Measurements from ENCODE around the gene CFAP58. TPM values are rescaled to one million over a fixed set of nuclear protein-coding genes. Genes with fewer than 3 reads are reported as not detected.

Gene CFAP58
- total RNA-seq, 1 donor from 2014 or later, result 0.53 TPM

GRCh38 chr10:104337521-104337984 is 16.1 kb upstream of the CFAP58 start:
- Histone ChIP-seq H3K27me3 (ENCODE audit: control insufficient read depth, insufficient read depth, low read length) (no peaks in the 10 kb centered on the region), H3K36me3 (ENCODE audit: control insufficient read depth, insufficient read depth, low read length) (peaks cover 10% of the 10 kb centered on the region), H3K4me3 (ENCODE audit: low read depth, low read length) (peak overlapping the region; percentile 93)
- no peak for FAIRE-seq
- TF ChIP-seq, protein P1, sequence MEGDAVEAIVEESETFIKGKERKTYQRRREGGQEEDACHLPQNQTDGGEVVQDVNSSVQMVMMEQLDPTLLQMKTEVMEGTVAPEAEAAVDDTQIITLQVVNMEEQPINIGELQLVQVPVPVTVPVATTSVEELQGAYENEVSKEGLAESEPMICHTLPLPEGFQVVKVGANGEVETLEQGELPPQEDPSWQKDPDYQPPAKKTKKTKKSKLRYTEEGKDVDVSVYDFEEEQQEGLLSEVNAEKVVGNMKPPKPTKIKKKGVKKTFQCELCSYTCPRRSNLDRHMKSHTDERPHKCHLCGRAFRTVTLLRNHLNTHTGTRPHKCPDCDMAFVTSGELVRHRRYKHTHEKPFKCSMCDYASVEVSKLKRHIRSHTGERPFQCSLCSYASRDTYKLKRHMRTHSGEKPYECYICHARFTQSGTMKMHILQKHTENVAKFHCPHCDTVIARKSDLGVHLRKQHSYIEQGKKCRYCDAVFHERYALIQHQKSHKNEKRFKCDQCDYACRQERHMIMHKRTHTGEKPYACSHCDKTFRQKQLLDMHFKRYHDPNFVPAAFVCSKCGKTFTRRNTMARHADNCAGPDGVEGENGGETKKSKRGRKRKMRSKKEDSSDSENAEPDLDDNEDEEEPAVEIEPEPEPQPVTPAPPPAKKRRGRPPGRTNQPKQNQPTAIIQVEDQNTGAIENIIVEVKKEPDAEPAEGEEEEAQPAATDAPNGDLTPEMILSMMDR (IDR thresholded peaks at IDR 0.05; ENCODE audit: insufficient read depth, low read length, severe bottlenecking), result no peak
- no peak for DNase-seq (ENCODE audit: low read depth)

DNA sequence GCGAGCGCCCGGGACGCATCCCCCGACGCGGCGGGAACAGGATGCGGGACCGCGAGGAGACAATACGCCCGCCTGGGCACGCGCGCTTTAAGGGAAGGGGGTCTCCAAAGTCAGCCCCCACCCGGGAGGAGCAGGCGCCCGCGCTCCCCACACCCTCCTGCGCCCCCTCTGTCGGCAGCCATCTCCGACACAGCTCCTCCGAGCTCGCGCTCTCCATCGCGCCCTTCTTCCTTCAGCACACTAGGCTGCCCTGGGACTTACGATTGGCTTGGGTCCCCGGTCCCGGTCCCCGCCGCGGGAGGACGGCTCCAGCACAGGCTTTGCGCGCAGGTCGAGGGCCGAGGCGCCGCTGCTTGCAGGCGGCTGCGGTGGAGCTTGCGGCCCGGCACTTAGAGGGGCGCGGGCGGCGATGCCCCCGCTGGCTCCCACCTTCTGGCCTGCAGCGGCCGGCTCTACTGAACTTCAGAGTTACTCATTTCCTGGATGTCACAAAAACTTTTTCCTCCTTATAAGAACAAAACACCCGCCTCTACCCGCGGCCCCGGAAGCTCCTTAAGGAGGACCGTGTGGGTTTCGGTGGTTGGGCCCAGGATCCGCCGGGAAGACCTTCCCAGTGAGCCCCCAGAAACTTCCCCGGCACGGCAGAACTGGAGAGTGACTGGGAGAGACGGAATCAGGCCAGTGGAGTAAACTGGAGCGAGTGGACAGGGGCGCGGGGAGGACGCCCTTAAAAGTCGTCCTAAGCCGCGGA is 15.5 kb upstream of the CFAP58 start, which contains the start of gene ITPRIP:
Gene ITPRIP (minus strand): TSS at position 481 of the 751 bp plus-strand sequence. CDS start 22,414 bp downstream, outside the sequence.
- peak within 1 kb of the TSS; percentile 93 for H3K4me3 ChIP-seq (ENCODE audit: low read depth, low read length)
- FAIRE-seq (no peak), DNase-seq (ENCODE audit: low read depth) (peak; percentile 72)
- H3K36me3 ChIP-seq (ENCODE audit: control insufficient read depth, insufficient read depth, low read length), result peaks cover 8% of the 10 kb centered on the region
- no peaks in the 10 kb centered on the region for H3K27me3 ChIP-seq (ENCODE audit: control insufficient read depth, insufficient read depth, low read length)
- TF ChIP-seq, protein P1 (IDR thresholded peaks at IDR 0.05; ENCODE audit: insufficient read depth, low read length, severe bottlenecking), result peak; percentile 22

GRCh38 chr10:104339469-104340110 is 14.0 kb upstream of the CFAP58 start:
- FAIRE-seq (no peak), DNase-seq (ENCODE audit: low read depth) (peak; percentile 77)
- TF ChIP-seq, protein P1 (IDR thresholded peaks at IDR 0.05; ENCODE audit: insufficient read depth, low read length, severe bottlenecking), result no peak
- H3K36me3 ChIP-seq (ENCODE audit: control insufficient read depth, insufficient read depth, low read length), result peaks cover 2% of the 10 kb centered on the region
- H3K4me3 ChIP-seq (ENCODE audit: low read depth, low read length), result peak overlapping the region; percentile 93
- no peaks in the 10 kb centered on the region for H3K27me3 ChIP-seq (ENCODE audit: control insufficient read depth, insufficient read depth, low read length)

DNA sequence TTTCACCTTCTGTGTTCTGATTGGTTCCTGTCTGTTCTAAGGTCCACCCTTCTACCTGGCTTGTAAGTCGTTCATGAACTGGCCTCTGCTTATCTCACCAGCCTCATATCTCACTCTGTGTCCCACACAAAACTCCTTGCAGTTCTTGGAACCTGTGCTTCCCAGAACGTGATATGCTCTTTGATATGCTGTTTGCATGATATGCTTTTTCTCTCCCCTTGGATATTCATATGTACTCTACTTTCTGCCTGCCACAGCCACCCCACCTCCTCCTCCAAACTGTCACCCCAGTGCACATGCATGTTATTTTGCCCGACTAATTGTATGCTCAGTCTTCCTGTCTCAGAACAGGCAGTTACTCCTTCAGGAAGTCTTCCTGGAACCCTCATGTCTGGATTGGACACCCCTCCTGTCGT is 13.5 kb upstream of the CFAP58 start:
- Histone ChIP-seq H3K27me3 (ENCODE audit: control insufficient read depth, insufficient read depth, low read length) (no peaks in the 10 kb centered on the region), H3K4me3 (ENCODE audit: low read depth, low read length) (no peak overlapping the region), H3K36me3 (ENCODE audit: control insufficient read depth, insufficient read depth, low read length) (peaks cover 2% of the 10 kb centered on the region)
- TF ChIP-seq, protein P1 (IDR thresholded peaks at IDR 0.05; ENCODE audit: insufficient read depth, low read length, severe bottlenecking), result no peak
- FAIRE-seq, result no peak
- no peak for DNase-seq (ENCODE audit: low read depth)

DNA sequence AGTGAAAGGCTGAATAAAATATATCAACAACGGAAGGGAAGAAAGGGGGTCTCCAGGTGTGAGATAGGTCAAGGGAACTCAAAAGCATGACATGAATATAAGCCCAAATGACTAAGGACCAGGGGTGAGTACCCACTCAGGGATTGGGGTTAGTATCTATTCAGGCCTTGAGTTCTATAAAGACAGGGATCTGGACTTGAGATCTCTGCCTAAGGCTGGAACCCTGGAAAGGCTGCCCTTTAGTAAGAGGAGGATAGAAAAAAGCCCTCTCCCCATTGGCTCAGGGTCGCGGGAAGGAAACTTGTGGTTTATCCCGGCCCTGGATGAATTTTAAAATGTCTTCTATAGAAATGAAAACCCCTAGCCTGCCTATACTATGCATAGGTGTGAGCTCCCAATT is 13.0 kb upstream of the CFAP58 start:
- DNase-seq (ENCODE audit: low read depth), result no peak
- no peak for FAIRE-seq
- Histone ChIP-seq H3K4me3 (ENCODE audit: low read depth, low read length) (no peak overlapping the region), H3K27me3 (ENCODE audit: control insufficient read depth, insufficient read depth, low read length) (no peaks in the 10 kb centered on the region), H3K36me3 (ENCODE audit: control insufficient read depth, insufficient read depth, low read length) (no peaks in the 10 kb centered on the region)
- TF ChIP-seq, protein P1 (IDR thresholded peaks at IDR 0.05; ENCODE audit: insufficient read depth, low read length, severe bottlenecking), result no peak

Data from bronchial epithelial cell (primary cell).